GM12892 (cell line): ENCODE measurements around the gene EPN1.

ENCODE experiments used
- POLR2A ChIP-seq: IDR thresholded peaks from 2 replicates; pipeline ENCODE4 v1.6.1; 2011; ENCODE audit warnings: low read depth, low read length, control low read depth
- POLR2AphosphoS5 ChIP-seq: IDR thresholded peaks from 2 replicates; pipeline ENCODE4 v1.6.1; 2011; ENCODE audit warnings: low read depth, low read length, control low read depth
- TAF1 ChIP-seq: IDR thresholded peaks from 2 replicates; pipeline ENCODE4 v1.6.1; 2011; ENCODE audit warnings: low read depth, mild to moderate bottlenecking, control low read depth, low read length, borderline replicate concordance

- TF ChIP-seq POLR2A, result no peak
- no peak for TF ChIP-seq POLR2AphosphoS5
- no peak for TF ChIP-seq TAF1
Observed at GRCh38 chr19:55700813-55701212, 25.8 kb downstream of the EPN1 start.
